ENCODE data around the gene RABGEF1.
"Not testable (repeated sequence)": the region's sequence is repeated elsewhere in the genome, so short reads cannot be mapped to it uniquely, and the experiment has no call there.

The RABGEF1 gene

DNA sequence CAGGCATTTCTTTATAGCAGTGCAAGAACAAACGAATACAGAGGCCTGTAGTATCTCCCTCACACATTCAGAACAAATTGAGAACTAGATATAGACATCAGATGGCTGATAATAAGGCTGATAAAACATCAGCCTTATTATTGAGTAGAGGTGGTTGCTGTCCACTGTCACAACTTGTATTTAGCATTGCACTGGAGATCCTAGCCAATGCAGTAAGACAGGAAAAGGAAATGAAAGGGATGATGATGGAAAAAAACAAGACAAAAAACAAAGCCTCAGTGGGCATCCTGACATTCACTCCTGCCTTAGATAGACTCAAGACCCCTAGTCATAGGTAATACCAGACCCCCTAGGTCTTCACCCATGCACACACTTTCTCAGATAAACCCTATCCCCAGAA is 4.7 kb upstream of the RABGEF1 start:
- DNase-seq (ENCODE audit: low read depth), result no peak

DNA sequence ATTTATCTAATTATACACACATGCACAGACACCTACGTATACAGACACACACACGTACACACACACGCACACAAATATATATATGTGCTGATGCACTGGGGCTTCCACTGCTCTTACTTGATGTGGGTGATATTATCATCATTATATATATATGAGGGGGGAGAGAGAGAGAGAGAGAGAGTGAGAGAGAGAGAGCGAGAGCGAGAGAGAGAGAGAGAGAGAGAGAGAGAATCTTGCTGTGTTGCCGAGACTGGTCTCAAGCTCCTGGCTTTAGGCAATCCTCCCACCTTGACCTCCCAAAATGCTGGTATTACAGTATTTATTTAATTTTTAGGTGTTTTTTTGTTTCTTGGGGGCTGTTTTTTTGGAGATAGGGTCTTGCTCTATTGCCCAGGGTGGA is 3.6 kb upstream of the RABGEF1 start:
- no peak for DNase-seq (ENCODE audit: low read depth)

DNA sequence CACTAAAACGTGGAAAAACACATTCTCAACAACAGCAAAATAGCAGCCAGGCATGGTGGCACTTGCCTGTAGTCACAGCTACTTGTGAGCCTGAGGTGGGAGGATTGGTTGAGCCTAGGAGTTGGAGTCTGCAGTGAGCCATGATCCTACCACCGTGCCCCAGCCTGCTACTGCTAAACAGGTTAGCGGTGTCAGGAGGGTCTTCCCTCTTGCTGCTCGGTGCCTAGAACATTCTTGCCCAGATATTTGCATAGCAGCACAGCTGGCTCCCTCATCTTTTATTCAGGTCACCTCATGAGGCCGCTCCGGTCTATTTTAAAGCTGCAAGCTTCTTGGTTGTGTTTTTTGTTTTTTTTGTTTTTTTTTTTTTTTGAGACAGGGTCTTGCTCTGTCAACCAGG is 2.9 kb upstream of the RABGEF1 start:
- no peak for DNase-seq (ENCODE audit: low read depth)

DNA sequence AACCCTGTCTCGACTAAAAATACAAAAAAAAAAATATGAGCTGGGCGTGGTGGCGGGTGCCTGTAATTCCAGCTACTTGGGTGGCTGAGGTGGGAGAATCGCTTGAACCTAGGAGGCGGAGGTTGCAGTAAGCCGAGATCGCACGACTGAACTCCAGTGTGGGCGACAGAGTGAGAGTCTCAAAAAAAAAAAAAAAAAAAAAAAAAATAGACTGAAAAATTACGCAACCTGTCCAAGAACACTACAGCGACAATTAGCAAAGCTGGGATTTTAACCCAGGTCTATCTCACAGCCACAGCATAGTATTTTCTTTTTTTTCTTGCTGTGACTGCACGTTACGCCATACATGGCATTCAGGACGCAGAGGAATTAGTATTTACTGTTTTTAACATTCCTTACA is 1.1 kb upstream of the RABGEF1 start:
- DNase-seq (ENCODE audit: low read depth), result no peak

DNA sequence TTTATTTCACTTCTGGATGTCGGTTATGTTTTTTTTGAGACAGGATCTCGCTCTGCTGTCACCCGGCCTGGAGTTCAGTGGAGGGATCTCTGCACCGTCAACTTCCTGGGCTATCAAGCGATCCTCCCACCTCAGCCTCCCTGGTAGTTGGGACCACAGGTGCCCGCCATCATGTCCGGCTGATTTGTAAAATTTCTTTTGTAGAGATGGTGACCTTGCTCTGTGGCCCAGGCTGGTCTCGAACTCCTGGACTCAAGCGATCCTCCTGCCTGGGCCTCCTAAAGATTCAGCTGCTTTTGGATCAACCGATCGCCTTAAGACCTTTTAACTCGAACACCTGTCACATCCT is 606 bp upstream of the RABGEF1 start:
- no peak for DNase-seq (ENCODE audit: low read depth)

DNA sequence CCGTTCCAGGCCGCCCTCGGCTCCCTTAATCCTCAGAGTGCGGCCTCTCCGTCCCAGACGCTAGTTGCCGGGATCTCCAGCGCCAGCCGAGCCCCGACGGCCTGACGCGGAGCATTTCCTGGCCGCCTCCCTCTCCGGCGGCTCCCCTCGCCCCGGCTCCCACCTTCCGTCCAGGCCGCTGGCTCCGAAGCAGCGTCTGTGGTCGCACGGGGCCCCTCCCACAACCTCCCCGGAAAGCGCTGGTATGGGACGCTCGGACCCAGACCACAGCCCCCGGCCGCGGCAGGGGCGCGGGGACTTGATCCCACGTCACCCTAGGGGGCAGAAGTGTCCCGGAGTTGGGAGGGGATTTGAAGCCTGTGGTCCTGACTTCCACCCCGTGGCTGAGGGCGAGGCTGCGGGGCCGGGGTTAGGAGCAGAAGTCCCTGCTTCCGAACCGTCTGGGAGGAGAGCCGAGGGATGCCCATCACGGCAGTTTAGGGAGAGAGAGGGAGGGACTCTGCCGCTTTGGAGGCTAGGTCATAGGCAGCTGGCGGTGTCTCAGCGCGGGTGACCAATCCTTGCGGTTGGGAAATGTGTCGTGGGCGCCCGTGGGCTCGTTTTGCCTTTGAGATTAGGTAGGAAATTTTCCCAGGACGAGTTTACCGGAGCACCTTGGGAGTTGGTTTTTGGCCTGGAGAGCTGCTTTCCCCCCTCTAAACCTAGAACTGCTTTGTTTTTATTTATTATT is 612 bp downstream of the RABGEF1 start:
- not testable (repeated sequence) for DNase-seq (ENCODE audit: low read depth)

DNA sequence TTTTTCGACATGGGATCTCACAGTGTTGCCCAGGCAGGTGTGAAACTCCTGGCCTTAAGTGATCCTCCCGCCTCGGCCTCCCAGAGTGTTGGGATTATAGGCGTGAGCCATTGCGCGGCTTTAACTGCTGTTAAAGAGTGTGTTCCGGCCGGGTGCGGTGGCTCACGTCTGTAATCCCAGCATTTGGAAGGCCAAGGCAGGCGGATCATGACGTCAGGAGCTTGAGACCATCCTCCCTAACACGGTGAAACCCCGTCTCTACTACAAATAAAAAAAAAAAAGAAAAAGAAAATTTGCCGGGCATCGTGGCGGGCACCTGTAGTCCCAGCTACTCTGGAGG is 1.1 kb downstream of the RABGEF1 start:
- no peak for DNase-seq (ENCODE audit: low read depth)

DNA sequence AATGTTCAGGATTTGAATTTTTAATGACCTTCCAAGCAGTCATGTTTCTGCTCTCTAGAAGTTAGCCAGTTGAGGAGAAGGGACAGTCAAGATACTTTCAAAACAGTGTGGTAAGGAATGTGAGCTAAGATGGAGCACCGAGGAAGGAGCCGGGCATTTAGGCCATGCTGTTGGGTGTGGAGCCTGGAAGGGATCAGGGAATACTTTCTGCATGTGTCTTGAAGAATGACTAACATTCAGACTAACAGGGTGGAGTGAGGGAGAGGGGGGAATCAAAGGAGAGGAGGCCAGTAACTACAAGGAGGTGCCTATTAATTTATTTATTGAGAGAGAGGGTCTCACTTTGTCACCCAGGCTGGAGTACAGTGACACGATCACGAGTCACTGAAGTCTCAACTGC is 1.8 kb downstream of the RABGEF1 start:
- DNase-seq (ENCODE audit: low read depth), result peak; percentile 53

DNA sequence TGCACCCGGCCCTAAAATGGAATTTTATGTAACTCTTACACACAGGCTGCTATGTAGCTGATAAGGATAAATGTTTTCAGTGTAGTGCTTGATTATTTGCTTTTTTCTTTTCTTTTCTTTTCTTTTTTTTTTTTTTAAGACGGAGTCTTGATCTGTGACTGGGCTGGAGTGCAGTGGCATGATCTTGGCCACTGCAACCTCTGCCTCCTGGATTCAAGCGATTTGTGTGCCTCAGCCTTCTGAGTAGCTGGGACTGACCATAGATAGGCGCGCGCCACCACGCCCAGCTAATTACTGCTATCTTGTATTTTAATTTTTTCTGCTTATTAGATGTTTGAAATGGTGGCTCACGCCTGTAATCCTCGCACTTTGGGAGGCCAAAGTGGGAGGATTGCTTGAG is 3.4 kb downstream of the RABGEF1 start:
- no peak for DNase-seq (ENCODE audit: low read depth)

DNA sequence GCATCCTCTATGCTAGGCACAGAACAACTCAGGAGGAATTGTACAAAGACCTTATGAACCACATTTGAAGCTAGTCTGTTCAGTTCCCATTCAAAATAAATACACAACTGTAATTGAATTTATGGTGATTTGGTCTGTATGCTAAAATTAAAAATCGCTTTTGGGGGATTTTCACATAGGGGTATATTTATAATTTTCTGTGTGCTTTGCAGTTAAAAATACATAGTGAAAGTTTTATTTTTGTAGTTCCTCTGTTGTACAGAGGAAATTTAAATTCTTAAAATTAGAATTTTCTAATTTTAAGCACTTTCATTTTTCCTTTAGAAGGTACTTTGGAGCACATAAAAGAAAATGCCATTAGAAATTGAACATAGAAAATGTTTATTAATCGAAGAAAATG is 6.9 kb downstream of the RABGEF1 start:
- DNase-seq (ENCODE audit: low read depth), result no peak

DNA sequence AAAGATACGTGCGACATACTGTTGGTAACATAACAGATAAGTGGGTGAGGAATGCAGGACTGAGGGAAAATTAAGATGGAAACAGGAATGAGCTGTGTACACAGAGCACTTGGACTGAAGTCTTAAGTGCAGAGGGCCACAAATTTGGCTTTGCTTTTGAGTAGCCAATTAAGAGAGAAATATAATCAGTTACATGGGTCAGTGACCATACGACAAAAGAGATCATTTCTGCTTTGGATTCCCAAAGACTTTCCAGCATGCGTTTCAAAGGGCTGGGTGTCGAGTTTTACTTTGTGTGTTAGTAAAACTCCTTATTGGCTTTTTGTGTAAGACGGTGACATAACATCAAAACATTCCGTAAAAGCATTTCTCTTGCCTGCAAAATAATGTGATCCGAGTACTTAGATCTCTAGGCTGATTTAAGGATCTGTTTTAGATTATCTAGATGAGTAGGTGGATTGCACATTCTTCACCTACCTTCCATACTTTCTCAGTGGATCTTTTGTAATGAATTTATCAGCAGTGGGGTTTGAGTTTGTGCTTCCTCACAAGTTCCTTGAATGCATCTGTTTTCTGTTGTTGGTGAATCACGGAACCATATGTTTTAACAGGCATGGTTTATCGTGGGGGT is 7.5 kb downstream of the RABGEF1 start:
- DNase-seq (ENCODE audit: low read depth), result no peak

DNA sequence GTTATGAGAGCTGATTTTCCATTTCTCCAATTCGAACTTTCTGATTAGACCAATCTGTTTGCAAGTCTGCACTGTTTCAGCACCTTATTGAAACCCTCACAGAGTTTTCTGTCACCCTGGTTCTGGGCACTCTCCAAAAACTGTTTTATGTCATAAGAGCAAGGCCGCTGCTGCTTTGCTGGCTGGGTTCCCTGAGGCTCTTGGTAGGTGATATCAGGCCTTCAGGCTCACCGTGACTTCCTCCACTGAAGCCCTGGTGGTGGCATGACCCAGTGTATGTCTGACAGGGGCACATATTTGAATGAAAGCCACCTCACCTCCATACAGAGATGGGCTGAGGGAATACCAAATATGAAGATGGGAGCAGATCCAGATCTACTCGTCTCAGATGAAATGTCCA is 8.3 kb downstream of the RABGEF1 start:
- DNase-seq (ENCODE audit: low read depth), result no peak

DNA sequence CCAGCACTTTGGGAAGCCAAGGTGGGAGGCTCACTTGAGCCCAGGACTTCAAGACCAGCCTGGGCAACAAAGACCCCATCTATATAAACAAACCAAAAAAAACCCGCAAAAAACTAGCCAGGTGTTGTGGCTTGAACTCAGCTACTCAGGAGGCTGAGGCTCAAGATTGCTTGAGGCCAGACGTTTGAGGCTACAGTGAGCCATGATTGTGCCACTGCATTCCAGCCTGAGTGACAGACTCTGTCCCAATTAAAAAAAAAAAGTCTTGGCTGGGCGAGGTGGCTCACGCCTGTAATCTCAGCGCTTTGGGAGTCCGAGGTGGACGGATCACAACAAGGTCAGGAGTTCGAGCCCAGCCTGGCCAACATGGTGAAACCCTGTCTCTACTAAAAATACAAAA is 11.4 kb downstream of the RABGEF1 start:
- DNase-seq (ENCODE audit: low read depth), result no peak

DNA sequence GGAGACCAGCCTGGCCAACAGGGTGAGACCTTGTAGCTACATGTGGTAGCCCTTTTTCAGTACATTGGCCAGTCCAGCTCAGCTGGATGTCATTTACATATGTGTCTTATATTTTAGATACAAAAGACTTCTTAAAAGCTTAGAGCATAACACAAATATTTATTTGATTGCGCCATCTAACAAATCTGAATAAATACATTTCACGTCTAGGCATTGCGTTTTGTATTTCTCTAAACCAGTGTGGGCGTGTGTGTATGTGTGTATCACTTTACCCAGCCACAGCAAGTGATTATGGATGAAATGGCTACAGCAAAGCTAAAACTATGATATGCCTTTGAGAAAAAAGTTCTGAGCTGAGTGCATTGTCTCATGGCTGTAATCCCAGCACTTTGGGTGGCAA is 14.0 kb downstream of the RABGEF1 start:
- no peak for DNase-seq (ENCODE audit: low read depth)

DNA sequence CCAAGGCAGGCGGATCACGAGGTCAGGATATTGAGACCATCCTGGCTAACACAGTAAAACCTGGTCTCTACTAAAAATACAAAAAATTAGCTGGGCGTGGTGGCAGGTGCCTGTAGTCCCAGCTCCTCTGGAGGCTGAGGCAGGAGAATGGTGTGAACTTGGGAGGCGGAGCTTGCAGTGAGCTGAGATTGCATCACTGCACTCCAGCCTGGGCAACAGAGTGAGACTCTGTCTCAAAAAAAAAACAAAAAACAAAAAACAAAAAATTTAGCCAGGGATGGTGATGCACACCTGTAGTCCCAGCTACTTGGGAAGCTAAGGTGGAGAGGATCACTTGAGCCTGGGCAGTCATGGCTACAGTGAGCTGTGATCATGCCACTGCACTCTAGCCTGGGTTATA is 14.5 kb downstream of the RABGEF1 start:
- DNase-seq (ENCODE audit: low read depth), result not testable (repeated sequence)

DNA sequence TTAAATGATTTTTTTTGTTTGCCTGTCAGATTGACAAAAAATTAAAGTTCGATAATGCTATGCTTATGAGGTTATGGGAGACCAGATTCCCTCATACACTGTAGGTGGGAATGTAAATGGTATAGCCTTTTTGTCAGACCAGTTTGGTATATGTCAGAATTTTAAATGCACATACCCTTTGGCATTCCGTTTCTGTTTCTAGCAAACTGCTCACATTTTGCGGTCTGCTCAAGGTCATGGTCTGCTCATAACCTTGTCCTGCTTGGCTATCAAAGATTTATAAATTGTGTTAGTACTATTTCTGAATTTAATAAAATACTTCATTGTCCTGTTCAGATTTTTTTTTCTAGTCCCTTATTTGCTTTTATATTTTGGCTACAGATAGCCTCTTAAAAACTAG is 15.7 kb downstream of the RABGEF1 start:
- DNase-seq (ENCODE audit: low read depth), result not testable (repeated sequence)

DNA sequence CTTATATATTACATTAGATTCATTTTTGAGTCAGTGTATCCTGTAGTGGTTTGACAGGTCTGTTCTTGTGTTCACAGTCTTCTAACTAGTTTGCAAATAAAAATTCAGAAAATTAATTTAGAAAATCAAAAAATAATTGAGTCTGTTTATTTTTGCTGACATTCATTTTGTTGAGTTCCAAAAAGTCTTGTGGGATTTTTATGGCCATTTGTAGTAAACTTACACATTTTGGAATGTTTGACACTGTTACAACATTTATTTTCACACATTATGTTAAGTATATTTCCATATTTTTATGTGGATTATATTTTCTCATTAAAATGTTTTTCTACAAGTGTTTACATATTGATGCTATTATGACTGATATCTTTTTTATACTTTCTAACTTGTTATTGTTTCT is 16.4 kb downstream of the RABGEF1 start:
- no peak for DNase-seq (ENCODE audit: low read depth)

DNA sequence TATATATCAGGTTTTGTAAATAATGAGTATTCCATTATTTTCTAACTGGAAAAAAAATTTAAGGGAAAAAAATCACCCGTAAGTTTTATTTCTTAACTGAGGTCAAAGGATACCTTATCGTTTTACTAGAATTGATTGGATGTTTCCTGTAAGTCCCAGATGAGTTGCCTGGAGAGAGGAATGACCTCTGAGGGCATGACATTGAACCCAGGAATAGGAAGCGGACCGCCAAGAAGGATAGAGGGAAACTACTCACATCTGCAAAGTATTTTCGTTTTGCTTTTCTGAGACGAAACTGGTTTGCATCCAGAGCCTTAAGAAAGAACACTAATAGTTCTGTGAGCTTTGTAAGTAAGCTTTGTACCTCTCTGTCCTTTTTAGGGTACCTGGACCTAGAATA is 17.4 kb downstream of the RABGEF1 start:
- no peak for DNase-seq (ENCODE audit: low read depth)

DNA sequence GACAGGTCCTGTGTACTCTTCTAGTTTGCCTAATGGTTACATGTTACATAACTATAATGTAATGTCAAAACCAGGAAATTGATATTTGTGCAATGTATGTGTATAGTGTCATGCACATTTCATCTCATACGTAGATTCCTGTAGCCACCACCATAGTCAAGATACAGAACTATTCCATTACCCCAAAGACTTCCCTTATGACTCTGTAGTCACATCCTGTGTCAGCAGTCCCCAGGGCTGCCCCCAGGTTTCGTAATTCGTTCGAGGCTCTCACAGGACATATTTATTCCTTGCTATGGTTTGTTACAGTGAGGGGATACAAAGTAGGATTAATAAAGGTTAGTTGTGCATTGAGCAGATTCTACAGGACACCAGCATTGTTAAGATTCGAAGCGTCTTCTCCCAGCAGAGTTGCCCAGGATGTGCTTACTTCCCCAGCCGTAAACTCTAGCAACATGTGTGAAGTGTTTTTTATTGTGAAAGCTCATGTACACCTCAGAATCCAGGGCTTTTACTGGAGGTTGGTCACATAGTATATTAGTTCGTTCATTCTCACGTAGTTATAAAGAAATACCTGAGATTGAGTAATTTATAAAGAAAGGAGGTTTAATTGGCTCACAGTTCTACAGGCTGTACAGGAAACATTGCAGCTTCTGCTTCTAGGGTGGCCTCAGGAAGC is 18.6 kb downstream of the RABGEF1 start:
- no peak for DNase-seq (ENCODE audit: low read depth)

DNA sequence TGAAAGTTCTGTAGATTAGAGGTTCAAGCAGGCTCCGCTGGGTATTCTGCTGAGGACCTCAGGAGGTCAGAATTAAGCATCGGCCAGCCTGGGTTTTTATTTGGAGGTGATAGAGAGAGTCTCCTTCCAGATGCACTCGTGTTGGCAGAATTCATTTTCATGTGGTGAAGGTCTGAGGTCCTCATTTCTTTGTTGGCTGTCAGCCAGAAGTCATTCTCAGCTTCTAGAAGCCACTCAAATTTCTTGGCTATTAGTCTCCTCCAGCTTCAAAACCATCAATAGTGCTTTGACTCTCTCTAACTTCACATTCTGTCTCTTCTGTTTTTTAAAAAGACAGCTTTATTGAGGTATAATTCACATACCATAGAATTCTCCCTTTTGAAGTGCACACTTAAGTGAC is 22.6 kb downstream of the RABGEF1 start:
- DNase-seq (ENCODE audit: low read depth), result not testable (repeated sequence)

DNA sequence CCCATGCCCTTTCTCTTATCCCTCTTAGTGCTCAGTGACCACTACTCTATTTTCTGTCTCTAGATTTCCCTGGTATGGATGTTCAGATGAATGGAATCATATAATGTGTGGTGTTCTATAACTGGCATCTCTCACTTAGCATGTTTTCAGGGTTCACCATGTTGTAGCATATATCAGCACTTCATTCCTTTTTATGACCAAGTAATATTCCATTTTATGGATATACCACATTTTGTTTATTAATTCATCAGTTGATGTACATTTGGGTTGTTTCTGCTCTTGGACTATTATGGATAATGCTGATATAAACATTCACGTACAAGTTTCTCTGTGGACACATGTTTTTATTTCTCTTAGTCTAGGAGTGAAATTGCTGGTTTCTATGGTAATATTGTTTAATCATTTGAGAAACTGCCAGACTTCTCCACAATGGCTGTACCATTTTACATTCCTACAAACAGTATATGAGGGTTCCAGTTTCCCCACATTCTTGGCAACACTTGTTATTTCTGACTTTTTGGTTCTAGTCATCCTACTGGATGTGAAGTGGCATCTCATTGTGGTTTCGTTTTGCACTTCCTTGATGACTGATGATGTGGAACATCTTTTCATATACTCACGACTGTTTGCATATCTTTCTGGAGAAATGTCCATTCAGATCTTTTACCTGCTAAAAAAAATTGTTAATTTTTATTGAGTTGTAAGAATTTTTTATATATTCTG is 23.3 kb downstream of the RABGEF1 start:
- peak; percentile 77 for DNase-seq (ENCODE audit: low read depth)

DNA sequence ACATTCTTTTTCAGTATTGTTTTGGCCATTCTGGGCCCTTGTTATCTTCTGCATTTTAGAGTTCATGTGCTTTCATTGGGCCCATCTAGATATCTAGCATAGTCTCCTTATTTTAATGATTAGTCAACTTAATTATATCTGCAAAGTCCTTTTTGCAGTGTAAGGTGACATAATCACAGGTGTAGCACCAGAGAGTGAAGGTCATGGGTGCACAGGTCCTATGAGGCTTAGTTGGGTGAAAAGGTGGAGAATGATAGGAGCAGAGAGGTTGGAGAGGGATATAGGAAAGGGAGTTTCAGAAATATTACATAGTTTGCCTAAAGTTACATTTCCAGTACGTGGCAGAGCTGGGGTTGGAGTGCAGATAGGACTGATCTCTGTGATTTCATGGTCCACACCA is 24.4 kb downstream of the RABGEF1 start:
- not testable (repeated sequence) for DNase-seq (ENCODE audit: low read depth)
